Gastrocnemius medialis (tissue), 4 donors: ENCODE measurements around the gene ZNF524. TPM values are rescaled to one million over a fixed set of nuclear protein-coding genes. Genes with fewer than 3 reads are reported as not detected.

ENCODE experiments used
- ATAC-seq, 2 donors: fragments of 150-250 bp; one replicate each; pipeline ENCODE4 v1.9.1; 2016
- DNase-seq, 2 donors: peaks; one replicate each; pipeline ENCODE4 v3.0.0-alpha.2; 2019
- H3K27ac ChIP-seq, 4 donors: fragments of 200-600 bp; sonication (generic); 1 replicate in 1 of 4; 2 replicates in 3 of 4; pipeline ENCODE4 v1.5.1; 2016 to 2018; ENCODE audit warnings: mild to moderate bottlenecking in 2 of 4, moderate library complexity in 1 of 4
- H3K27me3 ChIP-seq, 3 donors: fragments of 200-600 bp; sonication (generic) in 2 of 3; 1 replicate in 1 of 3; 2 replicates in 2 of 3; pipeline versions ENCODE4 v1.5.1 to v1.6.0; 2016 to 2019; ENCODE audit warnings: mild to moderate bottlenecking in 1 of 3, moderate library complexity in 1 of 3
- H3K36me3 ChIP-seq, 2 donors: fragments of 200-600 bp; sonication (generic) in 1 of 2; one replicate each; pipeline ENCODE4 v1.5.1; 2017 to 2018
- H3K4me1 ChIP-seq, 2 donors: fragments of 200-600 bp; sonication (generic) in 1 of 2; one replicate each; pipeline ENCODE4 v1.5.1; 2016 to 2017; ENCODE audit warnings: mild to moderate bottlenecking in 2 of 2
- H3K4me3 ChIP-seq, 4 donors: fragments of 200-600 bp; sonication (generic) in 3 of 4; 1 replicate in 1 of 4; 2 replicates in 3 of 4; pipeline ENCODE4 v1.5.1; 2016 to 2019; ENCODE audit warnings: mild to moderate bottlenecking in 2 of 4
- H3K9me3 ChIP-seq, 3 donors: fragments of 200-600 bp; sonication (generic) in 2 of 3; 1 replicate in 1 of 3; 2 replicates in 2 of 3; pipeline ENCODE4 v1.5.1; 2016 to 2019
- POLR2A ChIP-seq, 2 donors: fragments of 450-650 bp; IDR thresholded peaks; one replicate each; pipeline ENCODE4 v1.6.1; 2017; ENCODE audit warnings: antibody characterized with exemption in 2 of 2, mild to moderate bottlenecking in 2 of 2, moderate library complexity in 2 of 2
- in situ Hi-C, 4 donors: fragments of 200-750 bp; cut with MboI; loops; one replicate each; pipeline versions ENCODE4 v1.15.0 to v1.8.0; 2017; ENCODE audit warnings: low sequenced_read_pairs in 4 of 4
- intact Hi-C: fragments of 100-400 bp; cut with DNase I; formaldehyde crosslinking; loops from one replicate; pipeline ENCODE4 v1.15.1; 2023; ENCODE audit warnings: low total_unique reads
- total RNA-seq, 4 donors: library from RNA; depleted of rRNA; stranded (reverse); fragments of >200 nt; gene quantifications; one replicate each; pipeline versions ENCODE4 v1.1.0 to v1.2.3, GENCODE V29; 2016
- TF ChIP-seq, protein P1 (sequence below), 5 experiments: fragments of 450-650 bp in 3 of 5; fragments of 200-600 bp in 2 of 5; sonication (generic) in 2 of 5; IDR thresholded peaks in 4 of 5; conservative IDR thresholded peaks in 1 of 5; 1 replicate in 4 of 5; 2 replicates in 1 of 5; pipeline ENCODE4 v1.5.1; 2016 to 2019; ENCODE audit warnings: antibody characterized with exemption in 5 of 5, mild to moderate bottlenecking in 3 of 5, moderate library complexity in 3 of 5

Gene ZNF524
- total RNA-seq, 4 donors from 2014 or later: 35.6 to 61.7 (median 47.0) TPM

GRCh38 chr19:55636723-55637122 is 36.6 kb downstream of the ZNF524 start:
- Histone ChIP-seq H3K27me3 (no peaks in the 10 kb centered on the region), H3K4me1 (peaks cover 50 to 57% of the 10 kb centered on the region in 2 donors), H3K9me3 (no peaks in the 10 kb centered on the region), H3K27ac (peak overlapping the region; percentile 90 to 100 (median 98)), H3K36me3 (no peaks in the 10 kb centered on the region), H3K4me3 (peak overlapping the region in 3 of 4 donors; percentile 92 to 100 (median 92))
- intact Hi-C loops: loop anchor here (5.0 kb wide), 1 partner anchor 39 kb away; the partner anchor contains the start of gene FIZ1
- ATAC-seq (no peak), DNase-seq (no peak)
- TF ChIP-seq, protein P1, sequence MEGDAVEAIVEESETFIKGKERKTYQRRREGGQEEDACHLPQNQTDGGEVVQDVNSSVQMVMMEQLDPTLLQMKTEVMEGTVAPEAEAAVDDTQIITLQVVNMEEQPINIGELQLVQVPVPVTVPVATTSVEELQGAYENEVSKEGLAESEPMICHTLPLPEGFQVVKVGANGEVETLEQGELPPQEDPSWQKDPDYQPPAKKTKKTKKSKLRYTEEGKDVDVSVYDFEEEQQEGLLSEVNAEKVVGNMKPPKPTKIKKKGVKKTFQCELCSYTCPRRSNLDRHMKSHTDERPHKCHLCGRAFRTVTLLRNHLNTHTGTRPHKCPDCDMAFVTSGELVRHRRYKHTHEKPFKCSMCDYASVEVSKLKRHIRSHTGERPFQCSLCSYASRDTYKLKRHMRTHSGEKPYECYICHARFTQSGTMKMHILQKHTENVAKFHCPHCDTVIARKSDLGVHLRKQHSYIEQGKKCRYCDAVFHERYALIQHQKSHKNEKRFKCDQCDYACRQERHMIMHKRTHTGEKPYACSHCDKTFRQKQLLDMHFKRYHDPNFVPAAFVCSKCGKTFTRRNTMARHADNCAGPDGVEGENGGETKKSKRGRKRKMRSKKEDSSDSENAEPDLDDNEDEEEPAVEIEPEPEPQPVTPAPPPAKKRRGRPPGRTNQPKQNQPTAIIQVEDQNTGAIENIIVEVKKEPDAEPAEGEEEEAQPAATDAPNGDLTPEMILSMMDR (IDR thresholded peaks at IDR 0.05 in 4 of 5, conservative IDR thresholded peaks at IDR 0.05 in 1 of 5): no peak
- TF ChIP-seq POLR2A (IDR thresholded peaks at IDR 0.05): no peak
- in situ Hi-C loops: loop anchor here in 3 of 4 donors (10.0 to 25.0 kb wide), 3 partner anchors 52 to 499 kb away; partner anchors contain the start of genes TNNT1 (in 1 of the 3) and ZNF579 (in 1 of the 3)

DNA sequence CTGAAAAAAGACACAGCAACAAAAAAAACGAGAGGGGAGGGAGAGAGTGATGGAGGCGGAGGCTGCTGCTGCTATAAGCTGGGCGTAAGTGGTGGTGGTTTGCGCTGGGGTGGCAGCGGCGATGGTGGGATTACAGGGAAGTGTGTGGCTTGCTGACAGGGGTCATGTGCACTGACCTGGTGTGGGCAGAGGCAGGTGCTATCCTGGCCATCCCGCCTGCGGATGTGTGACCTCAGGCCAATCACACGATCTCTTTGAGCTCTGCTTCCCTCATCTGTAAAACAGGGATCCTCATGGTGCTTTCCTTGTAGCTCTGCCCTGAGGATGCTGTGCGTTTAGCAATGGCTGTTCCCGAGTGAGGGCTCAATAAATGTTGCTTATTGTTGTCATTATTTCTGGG is 37.4 kb downstream of the ZNF524 start:
- no peaks in the 10 kb centered on the region for H3K9me3 ChIP-seq
- intact Hi-C loops (loop anchor here (5.0 kb wide), 1 partner anchor 40 kb away; the partner anchor contains the start of gene FIZ1), in situ Hi-C loops (loop anchor here in 3 of 4 donors (10.0 to 25.0 kb wide), 3 partner anchors 53 to 500 kb away; partner anchors contain the start of genes TNNT1 (in 1 of the 3) and ZNF579 (in 1 of the 3))
- no peaks in the 10 kb centered on the region for H3K36me3 ChIP-seq
- peak overlapping the region in 2 of 4 donors; percentile 90 to 100 for H3K27ac ChIP-seq
- no peak overlapping the region for H3K4me3 ChIP-seq
- TF ChIP-seq POLR2A (IDR thresholded peaks at IDR 0.05): no peak
- TF ChIP-seq, protein P1 (IDR thresholded peaks at IDR 0.05 in 4 of 5, conservative IDR thresholded peaks at IDR 0.05 in 1 of 5): no peak
- ATAC-seq (no peak), DNase-seq (no peak)
- H3K27me3 ChIP-seq: no peaks in the 10 kb centered on the region
- H3K4me1 ChIP-seq: peaks cover 52 to 65% of the 10 kb centered on the region in 2 donors

DNA sequence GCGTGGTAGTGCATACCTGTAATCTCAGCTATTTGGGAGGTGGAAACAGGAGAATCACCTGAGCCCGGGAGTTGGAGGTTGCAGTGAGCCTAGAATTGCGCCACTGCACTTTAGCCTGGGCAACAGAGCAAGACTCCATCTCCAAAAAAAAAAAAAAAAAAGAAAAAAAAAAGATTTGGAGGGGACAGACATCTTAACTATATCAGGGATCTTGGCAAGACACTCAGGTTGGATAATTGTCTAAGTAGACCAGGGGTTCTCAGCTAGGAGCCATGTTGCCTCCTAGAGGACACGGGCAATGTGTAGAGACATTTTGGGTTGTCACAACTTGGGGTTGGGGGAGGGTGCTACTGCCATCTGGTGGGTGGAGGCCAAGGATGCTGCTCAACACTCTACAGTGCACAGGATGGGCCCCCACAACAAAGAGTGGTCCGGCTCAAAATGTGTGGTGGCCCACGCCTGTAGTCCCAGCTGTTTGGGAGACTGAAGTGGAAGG is 38.8 kb downstream of the ZNF524 start:
- TF ChIP-seq, protein P1 (IDR thresholded peaks at IDR 0.05 in 4 of 5, conservative IDR thresholded peaks at IDR 0.05 in 1 of 5): peak in 4 of 5 experiments; percentile 14 to 36 (median 26)
- TF ChIP-seq POLR2A (IDR thresholded peaks at IDR 0.05): no peak
- H3K9me3 ChIP-seq: no peaks in the 10 kb centered on the region
- intact Hi-C loops (loop anchor here (5.0 kb wide), 1 partner anchor 42 kb away; the partner anchor contains the start of gene FIZ1), in situ Hi-C loops (loop anchor here in 3 of 4 donors (10.0 to 25.0 kb wide), 3 partner anchors 54 to 502 kb away; partner anchors contain the start of genes TNNT1 (in 1 of the 3) and ZNF579 (in 1 of the 3))
- peaks cover 61 to 74% of the 10 kb centered on the region in 2 donors for H3K4me1 ChIP-seq
- no peaks in the 10 kb centered on the region for H3K36me3 ChIP-seq
- H3K27ac ChIP-seq: peak overlapping the region in 2 of 4 donors; percentile 83 to 97
- ATAC-seq (no peak), DNase-seq (peak in 1 of 2 donors; percentile 50)
- no peak overlapping the region for H3K4me3 ChIP-seq
- no peaks in the 10 kb centered on the region for H3K27me3 ChIP-seq

- Histone ChIP-seq H3K9me3 (no peaks in the 10 kb centered on the region), H3K4me3 (peak overlapping the region; percentile 80 to 99 (median 94)), H3K36me3 (peaks cover 0 to 5% of the 10 kb centered on the region in 2 donors), H3K27me3 (no peaks in the 10 kb centered on the region), H3K4me1 (peaks cover 67 to 76% of the 10 kb centered on the region in 2 donors), H3K27ac (peak overlapping the region; percentile 82 to 98 (median 90))
- in situ Hi-C loops: loop anchor here in 1 of 4 donors (25.0 kb wide), 1 partner anchor 503 kb away; the partner anchor contains the start of gene TNNT1
- intact Hi-C loops: loop anchor here (5.0 kb wide), 1 partner anchor 523 kb away; the partner anchor contains the start of gene PPP1R12C
- TF ChIP-seq, protein P1 (IDR thresholded peaks at IDR 0.05 in 4 of 5, conservative IDR thresholded peaks at IDR 0.05 in 1 of 5): peak; percentile 50 to 70 (median 67)
- no peak for TF ChIP-seq POLR2A (IDR thresholded peaks at IDR 0.05)
- peak; percentile 15 to 34 for ATAC-seq
- peak; percentile 33 to 74 for DNase-seq
Observed at GRCh38 chr19:55640043-55640576, 40.0 kb downstream of the ZNF524 start.
